HUES64 (cell line): Measurements from ENCODE around the gene ANKRD45.
"Not testable (repeated sequence)": the region's sequence is repeated elsewhere in the genome, so short reads cannot be mapped to it uniquely, and the experiment has no call there.

Source experiments
- H3K27ac ChIP-seq: 2 replicates; pipeline ENCODE4 v1.7.0; 2013; ENCODE audit warnings: low read depth, low read length, inconsistent platforms
- H3K27me3 ChIP-seq: 2 replicates; pipeline ENCODE4 v1.6.1; 2013; ENCODE audit warnings: mild to moderate bottlenecking, low read length; ENCODE audit not compliant: insufficient read depth
- H3K36me3 ChIP-seq: 2 replicates; pipeline ENCODE4 v1.6.1; 2013; ENCODE audit warnings: mild to moderate bottlenecking, low read length; ENCODE audit not compliant: insufficient read depth
- H3K4me1 ChIP-seq: 2 replicates; pipeline ENCODE4 v1.6.1; 2013; ENCODE audit warnings: mild to moderate bottlenecking, low read length, moderate library complexity; ENCODE audit not compliant: insufficient read depth
- H3K4me3 ChIP-seq: 2 replicates; pipeline ENCODE4 v1.5.1; 2013; ENCODE audit warnings: mild to moderate bottlenecking, low read length, moderate library complexity
- H3K9ac ChIP-seq: 2 replicates; pipeline ENCODE4 v1.6.1; 2013; ENCODE audit warnings: mild to moderate bottlenecking, low read depth, low read length
- H3K9me3 ChIP-seq: 2 replicates; pipeline ENCODE4 v1.6.1; 2013; ENCODE audit warnings: low read depth, low read length; ENCODE audit not compliant: insufficient read depth
- WGBS: fragments of 150-250, 120-280 bp; methylation state at CpG from one replicate; pipeline ENCODE4 v1.1.7; 2013; ENCODE audit warnings: missing lambda C conversion rate; 5-methylcytosine and 5-hydroxymethylcytosine counted together

Gene ANKRD45

GRCh38 chr1:173603056-173603591, 66.5 kb downstream of the ANKRD45 start, which contains the start of gene SLC9C2:
TSS of gene SLC9C2 (minus strand) at chr1:173603072. CDS start at chr1:173601776, 1,296 bp downstream.
- Histone ChIP-seq H3K36me3 (no peaks in the 10 kb centered on the region), H3K27me3 (no peaks in the 10 kb centered on the region)

GRCh38 chr1:173601588-173601987, 68.1 kb downstream of the ANKRD45 start:
- Histone ChIP-seq H3K4me1 (no peaks in the 10 kb centered on the region), H3K36me3 (no peaks in the 10 kb centered on the region), H3K27me3 (no peaks in the 10 kb centered on the region), H3K9me3 (no peaks in the 10 kb centered on the region; the same call in 1 of the 2 replicates), H3K9ac (no peak overlapping the region), H3K27ac (no peak overlapping the region), H3K4me3 (no peak overlapping the region)
- WGBS: 93% methylated on average over 2 of the region's 2 CpGs

More at GRCh38 chr1:173603056-173603591, 66.5 kb downstream of the ANKRD45 start, which contains the start of gene SLC9C2:
- Histone ChIP-seq H3K27ac (no peak within 1 kb of the TSS), H3K9me3 (no peaks in the 10 kb centered on the region), H3K9ac (no peak within 1 kb of the TSS), H3K4me1 (no peaks in the 10 kb centered on the region), H3K4me3 (no peak within 1 kb of the TSS)
- WGBS: 88% methylated on average over 4 of the region's 5 CpGs

- 100% methylated on average over 2 of the region's 3 CpGs for WGBS
- no peak overlapping the region for H3K9ac ChIP-seq
- no peaks in the 10 kb centered on the region for H3K36me3 ChIP-seq
- no peaks in the 10 kb centered on the region for H3K4me1 ChIP-seq
- no peaks in the 10 kb centered on the region; the same call in 1 of the 2 replicates for H3K9me3 ChIP-seq
- H3K27me3 ChIP-seq: no peaks in the 10 kb centered on the region
- no peak overlapping the region for H3K27ac ChIP-seq
- H3K4me3 ChIP-seq: no peak overlapping the region
These were observed 73.4 kb downstream of the ANKRD45 start for GRCh38 chr1:173596097-173596825.

GRCh38 chr1:173591138-173591537, 78.5 kb downstream of the ANKRD45 start:
- not testable (repeated sequence) for H3K36me3 ChIP-seq, H3K4me3 ChIP-seq, H3K9me3 ChIP-seq, H3K4me1 ChIP-seq, H3K27me3 ChIP-seq, H3K9ac ChIP-seq, H3K27ac ChIP-seq
- WGBS: 99% methylated on average over 5 of the region's 5 CpGs

DNA sequence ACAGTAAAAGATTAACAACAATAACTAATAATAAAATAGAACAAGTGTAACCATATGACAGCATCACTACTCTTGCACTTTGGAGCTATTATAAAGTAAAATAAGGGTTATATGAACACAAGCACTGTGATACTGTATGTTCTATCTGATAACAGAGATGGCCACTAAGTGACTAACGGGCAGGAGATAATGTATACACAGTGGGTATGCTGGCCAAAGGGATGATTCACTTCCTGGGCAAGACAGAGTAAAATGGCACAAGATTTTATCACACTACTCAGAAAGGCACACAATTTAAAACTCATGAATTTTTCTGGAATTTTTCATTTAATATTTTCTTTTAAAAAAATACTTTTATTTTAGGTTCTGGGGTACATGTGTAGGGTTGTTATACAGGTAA, 79.1 kb downstream of the ANKRD45 start:
- Histone ChIP-seq H3K9ac (no peak overlapping the region), H3K27ac (no peak overlapping the region), H3K4me1 (no peaks in the 10 kb centered on the region), H3K36me3 (no peaks in the 10 kb centered on the region), H3K9me3 (no peaks in the 10 kb centered on the region), H3K4me3 (no peak overlapping the region), H3K27me3 (no peaks in the 10 kb centered on the region)
- 87% methylated on average over 1 of the region's 1 CpG for WGBS

DNA sequence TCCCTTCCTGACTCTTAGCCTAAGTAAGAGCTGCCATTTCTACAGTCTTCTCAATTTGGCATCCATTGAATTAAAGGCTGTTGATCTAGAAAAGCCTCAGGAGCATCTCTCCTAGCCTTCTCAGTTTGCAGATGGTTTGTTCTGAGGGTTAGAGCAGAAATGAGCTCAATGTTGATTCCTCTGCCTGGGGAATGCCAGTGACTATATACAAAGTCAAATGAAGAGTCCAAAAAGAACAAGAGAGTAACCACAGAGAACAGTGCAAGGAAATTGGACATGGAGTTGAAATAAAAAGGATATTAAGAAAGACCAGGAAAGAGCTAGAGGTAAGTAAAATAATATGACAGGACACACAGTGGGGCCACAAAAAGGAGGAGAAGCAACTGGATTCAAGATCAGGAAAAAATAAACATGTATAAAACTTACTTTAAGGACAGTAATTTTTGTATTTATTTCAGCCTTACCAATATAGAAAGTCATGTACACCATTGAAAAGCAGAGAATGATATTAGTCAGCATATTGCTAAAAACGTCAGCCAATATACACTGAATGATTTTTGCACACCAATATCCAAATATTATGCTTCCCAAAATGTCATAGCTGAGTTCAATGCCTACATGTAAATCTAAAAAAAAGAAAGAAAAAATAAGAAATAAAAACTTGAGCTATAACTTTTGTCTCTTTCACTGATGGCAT, 88.1 kb downstream of the ANKRD45 start:
- Histone ChIP-seq H3K9ac (no peak overlapping the region), H3K4me3 (no peak overlapping the region), H3K4me1 (no peaks in the 10 kb centered on the region), H3K27me3 (no peaks in the 10 kb centered on the region), H3K27ac (no peak overlapping the region), H3K36me3 (no peaks in the 10 kb centered on the region), H3K9me3 (no peaks in the 10 kb centered on the region)
- 76% methylated on average over 1 of the region's 1 CpG for WGBS

- H3K9me3 ChIP-seq: no peaks in the 10 kb centered on the region
- H3K27me3 ChIP-seq: no peaks in the 10 kb centered on the region
- no peaks in the 10 kb centered on the region for H3K36me3 ChIP-seq
- H3K9ac ChIP-seq: no peak overlapping the region
- WGBS: 89% methylated on average over 3 of the region's 3 CpGs
- H3K27ac ChIP-seq: no peak overlapping the region
- H3K4me3 ChIP-seq: no peak overlapping the region
- no peaks in the 10 kb centered on the region for H3K4me1 ChIP-seq
These were observed 89.0 kb downstream of the ANKRD45 start for GRCh38 chr1:173580658-173581057.

DNA sequence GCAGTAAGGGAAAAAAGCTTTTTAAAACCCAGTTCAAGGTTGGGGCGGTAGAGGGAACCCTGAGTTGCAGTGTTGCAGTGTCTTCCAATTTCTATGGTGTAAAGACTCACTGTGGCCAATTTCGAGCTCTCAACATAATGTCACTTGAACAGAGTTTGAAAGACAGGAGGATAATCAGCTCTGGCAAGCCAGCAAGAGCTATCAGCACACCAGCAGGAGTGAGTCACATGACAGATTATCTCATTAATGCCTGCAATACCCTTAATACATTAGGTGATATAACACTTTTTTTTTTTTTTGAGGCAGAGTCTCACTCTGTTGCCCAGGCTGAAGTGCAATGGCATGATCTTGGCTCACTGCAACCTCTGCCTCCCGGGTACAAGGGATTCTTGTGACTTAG, 89.6 kb downstream of the ANKRD45 start:
- H3K4me1 ChIP-seq: no peaks in the 10 kb centered on the region
- H3K9me3 ChIP-seq: no peaks in the 10 kb centered on the region
- no peaks in the 10 kb centered on the region for H3K27me3 ChIP-seq
- no peak overlapping the region for H3K27ac ChIP-seq
- WGBS: 92% methylated on average over 3 of the region's 3 CpGs
- H3K9ac ChIP-seq: no peak overlapping the region
- H3K36me3 ChIP-seq: no peaks in the 10 kb centered on the region
- no peak overlapping the region for H3K4me3 ChIP-seq

- WGBS: 92% methylated on average over 4 of the region's 4 CpGs
- Histone ChIP-seq H3K36me3 (no peaks in the 10 kb centered on the region), H3K27ac (no peak overlapping the region), H3K9me3 (no peaks in the 10 kb centered on the region), H3K27me3 (no peaks in the 10 kb centered on the region), H3K4me3 (no peak overlapping the region), H3K4me1 (no peaks in the 10 kb centered on the region), H3K9ac (no peak overlapping the region)
These were observed 96.1 kb downstream of the ANKRD45 start for GRCh38 chr1:173573596-173573995.

- no peaks in the 10 kb centered on the region for H3K36me3 ChIP-seq
- no peak overlapping the region for H3K9ac ChIP-seq
- H3K4me1 ChIP-seq: no peaks in the 10 kb centered on the region
- no peak overlapping the region for H3K4me3 ChIP-seq
- 91% methylated on average over 3 of the region's 3 CpGs for WGBS
- H3K27ac ChIP-seq: no peak overlapping the region
- H3K9me3 ChIP-seq: no peaks in the 10 kb centered on the region
- no peaks in the 10 kb centered on the region for H3K27me3 ChIP-seq
These were observed 97.3 kb downstream of the ANKRD45 start for GRCh38 chr1:173572201-173572873.
